Bone marrow (tissue), 2 donors: ENCODE data around the gene FYB1.
A peak's percentile ranks its signal among the peaks of the same experiment; 100 is the strongest.

Experiments
- DNase-seq, 2 donors: peaks; one replicate each; lab custom pipeline; 2025; lab: John Stamatoyannopoulos, UW

FYB1 gene

DNA sequence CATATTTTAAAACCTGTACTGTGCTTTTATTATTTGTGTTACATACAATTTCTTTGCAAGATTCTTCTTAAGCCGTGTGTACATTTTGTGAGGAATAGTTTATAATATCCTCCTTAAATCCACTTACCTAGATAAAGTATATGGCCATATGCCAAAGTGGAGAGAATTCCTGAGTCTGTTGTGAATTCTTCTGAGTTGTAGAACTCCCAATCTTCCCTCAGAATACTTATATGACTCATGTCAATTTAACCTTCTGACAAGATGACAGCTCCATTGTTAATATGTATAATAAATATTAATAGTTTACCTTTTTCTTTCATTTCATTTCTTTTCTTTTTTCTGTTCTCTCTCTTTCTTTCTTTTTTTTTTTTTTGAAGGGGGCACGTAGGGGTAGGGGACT lies 139.2 kb downstream of the FYB1 start:
- DNase-seq: no peak

DNA sequence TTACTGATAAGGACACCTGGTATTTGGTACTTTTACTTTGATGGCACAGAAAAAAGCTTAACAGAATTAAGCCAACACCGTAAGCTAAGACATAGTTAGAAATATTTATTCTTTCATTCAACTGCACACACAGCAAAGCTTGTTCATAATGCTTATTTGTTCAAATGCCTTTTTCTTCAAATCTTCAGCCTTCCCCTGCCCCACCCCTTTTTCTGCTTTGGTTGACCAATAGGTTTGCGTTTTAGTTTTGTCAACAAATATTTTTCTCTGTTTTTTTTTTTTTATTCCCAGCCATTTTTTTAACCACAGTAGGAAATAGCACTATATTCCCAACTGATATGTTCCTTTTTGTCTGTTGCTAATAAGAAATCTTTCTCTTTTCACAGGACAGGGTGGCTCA lies 140.2 kb downstream of the FYB1 start:
- no peak for DNase-seq

DNA sequence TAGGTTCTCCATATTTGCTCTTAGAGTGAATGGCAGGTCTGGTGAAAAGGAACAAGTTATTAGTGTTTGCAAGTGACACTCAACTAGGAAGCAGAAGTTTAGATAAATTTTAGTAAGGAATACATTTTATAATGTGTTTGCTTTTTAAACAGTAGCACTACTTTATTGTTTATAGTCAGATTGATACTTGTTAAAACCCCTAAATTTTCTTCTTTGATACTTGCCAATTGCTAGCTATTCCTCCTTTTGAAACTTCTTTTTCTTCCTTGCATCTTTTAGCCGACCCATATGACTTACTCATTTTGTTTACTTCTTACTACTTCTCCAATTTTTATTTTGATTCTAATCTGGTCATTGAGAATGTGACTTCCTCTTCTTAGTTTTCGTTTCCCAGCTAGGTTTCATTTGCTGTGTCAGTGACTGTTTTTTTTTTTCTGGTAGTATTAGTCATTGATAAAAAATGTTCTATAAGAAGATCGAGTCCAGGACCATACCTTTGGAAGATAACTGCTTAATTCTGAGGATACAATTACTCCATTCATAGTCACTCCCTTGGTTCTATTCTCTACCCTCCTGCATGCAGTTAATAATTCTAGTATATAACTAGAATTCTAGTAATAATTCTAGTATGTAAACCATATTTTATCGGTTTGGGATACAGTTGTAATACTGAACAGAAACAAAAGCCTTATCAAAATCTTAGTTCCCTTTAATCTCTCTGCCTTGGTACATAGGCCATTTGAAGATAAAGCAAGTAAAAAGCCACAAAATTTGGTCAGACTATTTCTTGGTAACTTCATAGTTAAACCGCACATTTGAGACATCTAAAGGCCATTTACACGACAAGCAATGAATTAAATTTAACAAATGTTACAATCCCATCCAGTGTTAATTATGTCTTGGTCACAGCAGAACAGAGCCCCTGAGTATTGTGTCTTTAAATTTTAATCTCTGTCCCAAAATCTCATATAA lies 142.3 kb downstream of the FYB1 start:
- peak in 1 of 2 donors; percentile 98 for DNase-seq

DNA sequence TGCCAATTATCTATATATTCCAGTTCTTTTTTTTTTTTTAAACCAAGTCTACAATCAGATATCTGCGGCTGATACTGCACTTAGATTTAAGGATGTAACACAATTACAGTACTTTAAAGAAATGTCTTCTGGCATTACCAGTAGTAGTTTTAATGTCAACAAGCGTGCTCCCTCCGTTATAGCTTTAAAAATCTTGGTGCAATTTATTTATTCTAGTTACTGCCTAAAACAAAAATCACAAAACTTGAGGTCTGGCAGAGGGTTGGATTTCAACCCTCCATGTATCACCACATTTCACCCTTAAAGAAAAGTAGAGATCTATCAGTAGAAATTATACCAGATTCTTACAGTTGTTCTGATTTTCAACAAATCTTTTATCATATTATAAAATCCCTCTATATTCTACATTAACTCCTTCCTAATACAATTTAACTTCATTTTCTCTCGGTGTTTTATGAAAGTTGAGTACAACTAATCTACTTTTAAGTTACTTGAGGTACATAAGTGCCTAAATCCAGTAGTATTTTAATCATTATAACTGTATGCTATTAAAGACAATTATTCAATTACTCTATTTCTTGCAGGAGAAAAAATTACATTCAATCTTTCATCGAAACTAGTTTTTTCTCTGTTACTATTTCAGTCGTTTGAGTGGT lies 143.1 kb downstream of the FYB1 start:
- no peak for DNase-seq

DNA sequence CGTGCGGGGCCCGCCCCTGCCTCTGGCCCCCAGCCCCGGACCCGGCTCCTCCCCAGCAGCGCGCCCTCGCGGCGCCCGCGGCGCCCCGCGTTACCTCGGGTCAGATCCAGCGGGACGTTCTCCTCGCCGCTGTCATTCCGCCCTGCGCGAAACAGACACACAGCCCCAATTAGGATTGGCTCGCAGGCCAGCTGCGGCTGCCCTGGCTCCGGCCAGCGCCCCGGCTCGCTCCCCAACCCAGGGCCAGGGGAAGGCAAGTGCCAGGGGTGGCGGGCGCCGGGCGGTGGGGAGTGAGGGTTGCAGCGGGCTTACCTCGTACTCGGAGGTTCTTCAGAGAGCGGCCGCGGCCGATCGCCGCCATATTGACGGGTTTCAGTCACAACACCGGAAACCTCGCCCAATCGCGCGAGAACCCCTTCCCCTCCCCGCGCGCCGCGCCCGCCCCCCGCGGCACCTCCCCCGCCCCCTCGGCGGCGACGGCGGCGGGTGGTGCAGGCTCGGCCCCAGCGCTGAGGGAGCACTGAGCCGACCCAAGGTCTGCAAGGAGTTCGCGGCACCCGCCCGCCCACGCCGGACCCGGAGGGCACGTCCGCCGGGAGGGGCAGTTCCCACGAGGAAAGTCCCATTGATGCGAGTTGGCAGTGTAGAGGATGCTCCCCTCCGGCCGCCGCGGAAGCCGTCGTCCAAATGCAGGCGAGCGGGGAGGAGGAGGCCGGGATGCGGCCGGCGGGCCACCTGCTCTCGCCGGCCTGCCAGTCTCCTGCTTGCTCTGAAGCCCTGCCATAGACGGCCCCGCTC lies 145.1 kb downstream of the FYB1 start, which contains the start of gene RICTOR:
Gene RICTOR (minus strand): TSS at position 383 of the 798 bp plus-strand sequence. CDS start 22 bp downstream, at position 361.
- peak; percentile 59 to 84 for DNase-seq

DNA sequence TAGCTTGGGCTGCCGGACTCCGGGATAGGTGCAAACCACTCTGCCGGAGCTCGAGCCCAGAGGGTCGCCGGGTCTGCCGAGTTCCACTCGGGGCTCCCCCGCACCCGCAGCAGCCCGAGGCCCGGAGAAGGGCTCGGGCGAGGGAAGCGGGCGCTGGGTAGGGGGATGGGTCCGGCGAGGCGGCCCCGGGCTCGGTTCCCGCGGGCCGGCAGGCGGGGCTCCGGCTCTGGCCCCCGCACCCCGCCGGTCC lies 145.7 kb downstream of the FYB1 start:
- DNase-seq: no peak

DNA sequence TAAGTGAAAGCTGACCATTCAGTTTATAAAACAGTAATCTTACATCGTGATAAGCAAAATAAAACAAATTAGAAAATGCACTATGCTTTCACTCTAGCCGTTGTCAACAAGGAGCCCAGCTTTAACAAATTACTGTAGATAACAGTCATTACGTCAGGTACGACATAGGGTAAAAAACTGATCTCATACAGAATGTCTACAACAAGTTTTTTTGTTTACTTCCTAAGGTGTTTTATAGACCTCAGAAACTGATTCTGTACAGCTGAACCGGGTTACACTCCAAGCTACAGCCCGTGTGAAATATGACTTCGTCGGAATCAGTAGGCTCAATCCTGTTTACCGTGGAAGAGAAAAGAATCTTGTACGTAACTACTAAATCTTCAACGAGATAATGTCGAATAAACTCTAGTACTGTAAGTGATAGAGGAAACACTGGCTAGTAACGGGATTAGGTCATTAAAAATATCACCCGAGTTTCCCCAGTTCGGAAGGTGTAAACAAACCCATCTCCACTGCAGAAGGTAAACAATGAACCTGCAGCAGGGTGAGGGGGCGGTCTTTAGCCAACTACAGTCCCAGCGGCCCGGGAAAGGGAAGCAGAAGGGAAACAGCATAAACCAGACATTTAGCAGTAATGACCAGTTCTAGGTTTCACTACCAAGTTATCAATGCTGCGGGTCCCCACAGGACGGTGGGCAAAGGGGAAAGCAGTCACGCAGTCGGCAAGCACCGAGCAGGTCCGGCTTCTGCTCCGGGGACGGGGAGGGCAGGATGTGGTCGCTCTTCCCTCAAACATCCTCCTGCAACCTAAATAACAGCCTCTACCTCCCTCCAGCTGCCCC lies 146.2 kb downstream of the FYB1 start:
- DNase-seq: peak; percentile 57 to 61

DNA sequence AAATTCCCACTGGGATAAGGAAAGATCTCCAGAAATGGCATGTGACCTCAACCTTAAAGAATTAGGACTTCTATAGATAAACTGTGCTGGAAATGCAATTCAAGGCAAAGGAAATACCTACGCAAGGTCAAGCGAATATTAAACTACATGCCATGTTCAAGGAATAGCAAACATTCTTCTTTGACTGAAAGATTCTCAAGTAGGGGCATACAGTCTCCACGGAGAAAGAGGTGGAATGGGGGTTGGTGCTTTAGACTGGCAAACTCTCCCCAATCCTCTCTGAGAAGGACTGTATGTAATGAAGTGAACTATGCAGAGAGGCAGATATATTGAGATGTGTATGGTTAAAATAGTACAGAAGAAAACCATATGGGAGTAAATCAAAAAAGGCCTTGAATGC lies 151.3 kb downstream of the FYB1 start:
- no peak for DNase-seq

DNA sequence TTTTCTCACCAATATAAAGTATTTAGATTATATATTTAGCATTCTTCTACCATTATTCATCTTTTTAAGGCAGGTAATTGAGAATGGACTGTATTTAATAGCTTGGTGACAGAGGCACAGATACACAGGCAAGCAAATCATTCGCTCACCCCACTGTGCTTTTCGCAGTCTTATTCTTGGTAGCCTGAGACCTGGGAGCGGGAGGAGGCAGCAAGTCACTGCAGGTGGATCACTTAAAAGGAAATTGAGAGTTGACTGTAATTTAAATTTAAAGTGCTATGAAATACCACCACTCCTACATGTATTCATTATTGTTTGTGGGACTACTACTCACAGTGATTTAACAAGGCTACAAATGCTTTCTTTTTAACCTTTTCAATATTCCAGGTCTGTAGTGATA lies 154.9 kb downstream of the FYB1 start:
- DNase-seq: no peak

DNA sequence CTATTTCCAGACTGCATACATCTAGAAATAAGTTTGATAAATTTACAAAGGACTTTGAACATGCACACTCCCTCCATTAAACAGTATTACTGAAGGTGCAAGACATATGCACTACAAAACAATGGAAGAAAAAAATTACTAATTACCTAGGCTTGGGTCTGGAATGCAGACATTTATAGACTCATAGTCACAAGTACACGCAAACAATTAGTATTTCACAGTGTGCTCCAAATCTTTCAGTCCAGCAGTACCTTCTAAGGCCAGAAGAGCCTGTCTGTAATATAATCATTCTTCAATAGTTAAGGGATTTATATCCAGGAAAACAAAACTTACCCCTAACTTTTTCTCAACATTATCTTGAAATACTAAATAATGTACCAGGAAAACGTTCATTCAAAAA lies 156.3 kb downstream of the FYB1 start:
- no peak for DNase-seq

DNA sequence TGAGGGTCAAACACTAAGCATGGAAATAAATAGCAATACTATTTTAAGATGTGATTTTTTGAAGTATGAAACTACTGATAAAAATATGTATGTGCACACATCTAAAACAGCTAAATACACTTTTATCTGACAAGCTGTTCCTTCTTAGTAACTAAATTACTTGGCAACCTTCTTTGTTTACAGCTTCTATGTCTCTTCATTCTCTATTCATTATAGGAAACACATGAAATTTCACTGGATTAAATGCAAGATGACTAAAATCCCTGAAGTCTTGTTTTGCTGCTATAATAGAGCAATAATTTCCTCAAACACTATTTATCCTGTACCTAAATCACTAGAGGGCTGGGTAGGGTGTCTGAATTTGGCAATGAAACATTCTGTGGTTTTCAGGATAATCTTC lies 156.8 kb downstream of the FYB1 start:
- no peak for DNase-seq

DNA sequence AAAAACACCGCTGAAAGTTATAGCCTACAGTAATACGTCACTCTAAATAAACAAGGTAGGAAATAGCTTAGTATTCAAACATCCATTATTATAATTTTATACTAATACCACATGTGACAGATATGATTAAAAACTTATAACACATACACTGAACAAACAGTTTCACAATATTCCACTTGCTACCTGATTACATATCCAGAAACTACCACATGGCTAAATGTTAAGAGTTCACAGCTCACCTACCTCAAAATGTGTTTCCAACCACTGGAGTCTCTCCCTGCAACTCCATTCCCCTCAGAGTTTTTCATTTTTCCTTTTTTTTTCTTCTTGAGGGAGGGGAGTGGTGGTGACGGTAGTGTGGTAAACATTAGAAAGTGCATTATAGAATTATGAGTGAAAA lies 157.3 kb downstream of the FYB1 start:
- no peak for DNase-seq

DNA sequence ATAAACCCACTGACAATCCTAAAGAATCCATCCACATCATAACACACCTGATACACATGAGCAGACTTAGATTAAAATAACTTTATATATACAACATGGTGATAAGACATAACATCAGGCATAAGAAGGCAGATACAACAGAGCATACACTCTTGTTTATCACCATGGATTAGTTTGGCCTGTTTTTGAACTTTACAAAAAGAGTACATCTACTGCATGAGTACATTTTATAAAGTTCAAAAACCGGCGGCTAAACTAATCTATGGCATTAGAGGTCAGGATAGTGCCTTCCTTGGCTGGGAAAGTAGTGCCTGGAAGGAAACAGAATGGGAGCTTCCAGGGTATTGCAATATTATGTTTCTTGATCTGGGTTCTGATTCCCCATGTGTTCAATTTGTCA lies 160.3 kb downstream of the FYB1 start:
- DNase-seq: no peak

DNA sequence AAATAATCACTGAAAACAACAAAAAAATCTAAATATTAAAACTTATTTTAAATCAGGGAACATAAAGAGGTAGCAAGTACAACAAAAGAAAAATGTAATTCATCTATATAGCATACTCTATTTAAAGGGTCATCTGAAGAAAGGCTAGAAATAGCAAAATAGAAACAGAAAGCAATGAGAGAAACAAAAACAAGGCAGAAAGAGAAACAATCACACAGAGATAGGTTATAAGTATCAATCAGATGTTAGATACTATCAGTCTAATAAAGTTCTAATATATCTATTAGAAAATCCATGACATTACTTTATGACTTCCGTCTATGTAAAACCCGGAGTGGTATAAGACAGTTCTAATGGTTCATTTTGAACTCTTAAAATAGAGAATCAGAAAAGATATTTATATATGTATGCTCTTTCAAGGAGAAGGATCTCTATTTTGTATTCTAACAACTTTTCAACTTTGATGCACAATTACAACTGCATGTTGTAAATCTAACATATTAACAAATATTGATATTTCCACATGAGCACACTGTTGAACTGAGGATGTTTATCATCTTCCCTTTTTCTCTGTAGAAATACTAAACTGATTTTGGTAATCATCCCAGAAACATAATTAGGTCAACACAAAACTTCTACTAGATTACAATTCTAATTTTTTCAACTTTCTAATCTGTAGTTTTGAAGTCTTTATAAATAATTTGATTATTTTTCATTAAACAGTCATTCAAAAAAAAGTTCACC lies 161.0 kb downstream of the FYB1 start:
- DNase-seq: no peak

DNA sequence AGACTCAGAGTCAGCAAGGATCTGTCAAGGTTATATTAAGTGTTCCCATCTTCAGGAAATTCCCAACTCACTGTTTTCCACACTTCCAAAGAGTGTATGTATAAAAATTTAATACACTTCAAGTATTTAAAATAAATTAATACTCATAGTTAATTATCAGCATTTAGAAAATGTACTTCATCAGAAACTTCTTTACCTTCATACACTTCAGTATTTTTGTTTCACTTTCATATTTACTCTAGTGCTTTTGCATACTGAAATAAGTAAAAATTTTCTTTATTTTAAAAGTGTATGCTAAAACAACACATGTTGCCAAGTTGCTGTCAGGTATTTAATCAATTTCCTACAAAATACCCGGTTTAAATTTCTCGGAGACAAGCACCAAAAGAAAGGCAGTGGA lies 161.6 kb downstream of the FYB1 start:
- no peak for DNase-seq

DNA sequence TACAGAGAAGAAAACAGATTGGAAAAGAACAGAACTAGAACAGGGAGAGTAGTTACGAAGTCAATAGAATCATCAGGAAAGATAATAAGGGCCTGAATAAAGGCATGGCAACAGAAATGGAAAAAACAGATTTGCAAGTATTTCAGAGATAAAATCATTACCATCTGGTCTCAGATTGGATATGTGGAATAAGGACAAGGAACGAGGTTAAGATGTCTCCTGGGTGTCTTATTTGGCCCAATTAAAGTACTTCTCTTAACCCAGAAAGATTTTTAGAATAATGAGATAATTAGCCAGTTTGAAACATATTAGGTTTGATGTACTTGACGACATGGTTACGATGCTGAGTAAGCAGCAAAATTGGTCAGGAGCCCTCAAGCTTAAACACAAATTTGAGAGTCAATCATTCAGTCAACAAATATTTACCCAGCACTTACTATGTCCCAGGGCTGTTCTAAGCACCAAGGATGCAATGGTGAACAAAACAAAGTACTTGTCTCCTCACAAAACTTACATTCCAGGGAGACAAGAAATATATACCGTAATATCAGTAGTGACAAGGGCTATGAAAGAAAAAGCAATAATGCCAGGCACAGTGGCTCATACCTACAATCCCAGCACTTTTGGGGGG lies 163.5 kb downstream of the FYB1 start:
- DNase-seq: no peak
